Left ventricle myocardium inferior (tissue), 1 donor: ENCODE results near the gene BTNL3. TPM values are rescaled to one million over a fixed set of nuclear protein-coding genes. Genes with fewer than 3 reads are reported as not detected.

Experiments used
- DNase-seq: peaks from one replicate; pipeline ENCODE4 v3.0.0-alpha.2; 2020
- H3K27ac ChIP-seq: fragments of 200-600 bp; replicated peaks from 2 replicates; pipeline ENCODE4 v1.8.0; 2021
- H3K27me3 ChIP-seq: fragments of 200-600 bp; 2 replicates; pipeline ENCODE4 v1.8.0; 2021; ENCODE audit warnings: low read depth
- H3K36me3 ChIP-seq: fragments of 200-600 bp; 2 replicates; pipeline ENCODE4 v1.8.0; 2021
- H3K4me1 ChIP-seq: fragments of 200-600 bp; 2 replicates; pipeline ENCODE4 v1.8.0; 2021
- H3K4me3 ChIP-seq: fragments of 200-600 bp; 2 replicates; pipeline ENCODE4 v1.8.0; 2021; ENCODE audit warnings: mild to moderate bottlenecking, moderate library complexity
- H3K9me3 ChIP-seq: fragments of 200-600 bp; replicated peaks from 2 replicates; pipeline ENCODE4 v1.8.0; 2021
- CTCF ChIP-seq: fragments of 200-600 bp; IDR thresholded peaks from 2 replicates; pipeline ENCODE4 v1.8.0; 2021; ENCODE audit warnings: antibody characterized with exemption, mild to moderate bottlenecking, borderline replicate concordance
- intact Hi-C: fragments of 100-400 bp; cut with micrococcal nuclease; formaldehyde crosslinking; loops from one replicate; pipeline ENCODE4 v1.11.0; 2022
- long read RNA-seq: library from polyadenylated mRNA; unstranded; transcript quantifications from one replicate; pipeline ENCODE4 v2.0.0, GENCODE V29; 2021
- total RNA-seq: library from RNA; stranded (reverse); fragmentation: NEBNext Ultra II Directional; extraction: Animal tissue kit (Norgen Biotek cat#: 25700); gene quantifications from one replicate; pipeline ENCODE4 v1.2.1, GENCODE V29; 2021
- donor health status: DM: no; HTN: yes; CAD: no; lungs with severe emphysema.

Gene BTNL3, protein sequence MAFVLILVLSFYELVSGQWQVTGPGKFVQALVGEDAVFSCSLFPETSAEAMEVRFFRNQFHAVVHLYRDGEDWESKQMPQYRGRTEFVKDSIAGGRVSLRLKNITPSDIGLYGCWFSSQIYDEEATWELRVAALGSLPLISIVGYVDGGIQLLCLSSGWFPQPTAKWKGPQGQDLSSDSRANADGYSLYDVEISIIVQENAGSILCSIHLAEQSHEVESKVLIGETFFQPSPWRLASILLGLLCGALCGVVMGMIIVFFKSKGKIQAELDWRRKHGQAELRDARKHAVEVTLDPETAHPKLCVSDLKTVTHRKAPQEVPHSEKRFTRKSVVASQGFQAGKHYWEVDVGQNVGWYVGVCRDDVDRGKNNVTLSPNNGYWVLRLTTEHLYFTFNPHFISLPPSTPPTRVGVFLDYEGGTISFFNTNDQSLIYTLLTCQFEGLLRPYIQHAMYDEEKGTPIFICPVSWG
- total RNA-seq = not detected
- long read RNA-seq = 0 reads

GRCh38 chr5:180988592-180988991 is at the start of gene BTNL3:
TSS of gene BTNL3 (plus strand) at chr5:180988846. CDS start at chr5:180989029, 183 bp downstream.
- Histone ChIP-seq H3K9me3 (peaks cover 4% of the 10 kb centered on the region), H3K27ac (no peak within 1 kb of the TSS), H3K27me3 (peaks cover 46% of the 10 kb centered on the region), H3K4me1 (no peaks in the 10 kb centered on the region), H3K36me3 (no peaks in the 10 kb centered on the region), H3K4me3 (no peak within 1 kb of the TSS)
- no peak for DNase-seq
- TF ChIP-seq CTCF = no peak
- intact Hi-C loops = no loop called here

DNA sequence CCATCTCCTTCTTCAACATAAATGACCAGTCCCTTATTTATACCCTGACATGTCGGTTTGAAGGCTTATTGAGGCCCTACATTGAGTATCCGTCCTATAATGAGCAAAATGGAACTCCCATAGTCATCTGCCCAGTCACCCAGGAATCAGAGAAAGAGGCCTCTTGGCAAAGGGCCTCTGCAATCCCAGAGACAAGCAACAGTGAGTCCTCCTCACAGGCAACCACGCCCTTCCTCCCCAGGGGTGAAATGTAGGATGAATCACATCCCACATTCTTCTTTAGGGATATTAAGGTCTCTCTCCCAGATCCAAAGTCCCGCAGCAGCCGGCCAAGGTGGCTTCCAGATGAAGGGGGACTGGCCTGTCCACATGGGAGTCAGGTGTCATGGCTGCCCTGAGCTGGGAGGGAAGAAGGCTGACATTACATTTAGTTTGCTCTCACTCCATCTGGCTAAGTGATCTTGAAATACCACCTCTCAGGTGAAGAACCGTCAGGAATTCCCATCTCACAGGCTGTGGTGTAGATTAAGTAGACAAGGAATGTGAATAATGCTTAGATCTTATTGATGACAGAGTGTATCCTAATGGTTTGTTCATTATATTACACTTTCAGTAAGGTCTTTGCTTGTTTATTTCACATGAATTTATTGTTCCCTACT is 38.2 kb upstream of the BTNL3 start:
- no peak overlapping the region for H3K4me3 ChIP-seq
- H3K36me3 ChIP-seq = no peaks in the 10 kb centered on the region
- H3K27me3 ChIP-seq = no peaks in the 10 kb centered on the region
- no peak for DNase-seq
- no peaks in the 10 kb centered on the region for H3K4me1 ChIP-seq
- no peaks in the 10 kb centered on the region for H3K9me3 ChIP-seq
- TF ChIP-seq CTCF = no peak
- H3K27ac ChIP-seq = no peak overlapping the region
- intact Hi-C loops = no loop called here

- H3K27ac ChIP-seq = no peak overlapping the region
- no peaks in the 10 kb centered on the region for H3K36me3 ChIP-seq
- no peak overlapping the region for H3K4me3 ChIP-seq
- H3K27me3 ChIP-seq = peaks cover 45% of the 10 kb centered on the region
- peaks cover 13% of the 10 kb centered on the region for H3K9me3 ChIP-seq
- no peak for TF ChIP-seq CTCF
- intact Hi-C loops = no loop called here
- H3K4me1 ChIP-seq = no peaks in the 10 kb centered on the region
- no peak for DNase-seq
These were observed 29.0 kb upstream of the BTNL3 start for GRCh38 chr5:180959661-180960060.

DNA sequence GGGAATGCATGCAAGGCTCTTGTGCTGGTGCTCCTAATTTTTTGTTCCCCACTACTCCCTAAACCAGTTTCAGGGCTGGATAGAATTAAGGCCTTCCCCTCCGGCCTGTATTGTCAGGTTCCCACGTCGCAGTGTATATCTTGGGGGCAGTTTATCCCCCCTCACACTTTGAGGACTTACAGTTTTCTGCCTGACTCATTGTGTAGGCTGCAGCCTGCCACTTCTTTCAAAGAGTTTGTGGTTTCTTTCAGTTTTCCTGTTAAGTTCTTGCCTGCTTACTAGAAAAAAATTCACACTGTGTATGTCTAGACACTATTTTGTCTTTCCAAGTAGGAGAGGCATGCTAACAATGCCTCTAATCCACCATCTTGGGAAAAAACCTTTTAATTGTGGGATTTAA is 28.4 kb upstream of the BTNL3 start:
- H3K4me3 ChIP-seq = no peak overlapping the region
- no peak for TF ChIP-seq CTCF
- H3K9me3 ChIP-seq = peaks cover 13% of the 10 kb centered on the region
- intact Hi-C loops = no loop called here
- no peaks in the 10 kb centered on the region for H3K4me1 ChIP-seq
- no peaks in the 10 kb centered on the region for H3K36me3 ChIP-seq
- no peak overlapping the region for H3K27ac ChIP-seq
- peaks cover 45% of the 10 kb centered on the region for H3K27me3 ChIP-seq
- no peak for DNase-seq

GRCh38 chr5:180969406-180969805 is 19.2 kb upstream of the BTNL3 start:
- no peak for DNase-seq
- H3K4me1 ChIP-seq = no peaks in the 10 kb centered on the region
- no peak overlapping the region for H3K4me3 ChIP-seq
- no peak for TF ChIP-seq CTCF
- no peaks in the 10 kb centered on the region for H3K36me3 ChIP-seq
- peaks cover 10% of the 10 kb centered on the region for H3K9me3 ChIP-seq
- no peak overlapping the region for H3K27ac ChIP-seq
- peaks cover 6% of the 10 kb centered on the region for H3K27me3 ChIP-seq
- intact Hi-C loops = no loop called here
